H9 (cell line): ENCODE data around the gene NEGR1. TPM values are rescaled to one million over a fixed set of nuclear protein-coding genes. Genes with fewer than 3 reads are reported as not detected.

Source experiments
- DNase-seq: peaks from one replicate; pipeline ENCODE4 v3.0.0-alpha.2; 2017
- H2AFZ ChIP-seq: one replicate; pipeline ENCODE4 v1.6.1; 2013; ENCODE audit warnings: mild to moderate bottlenecking, low read length, control low read depth, moderate library complexity
- H2AK5ac ChIP-seq: 2 replicates; pipeline ENCODE4 v1.6.1; 2013; ENCODE audit warnings: low read length, control low read depth, mixed read lengths; ENCODE audit not compliant: insufficient read length
- H2BK120ac ChIP-seq: one replicate; pipeline ENCODE4 v1.6.1; 2013; ENCODE audit warnings: low read depth, mild to moderate bottlenecking, low read length, control low read depth, inconsistent platforms; ENCODE audit not compliant: poor library complexity, severe bottlenecking
- H2BK12ac ChIP-seq: 2 replicates; pipeline ENCODE4 v1.6.1; 2013; ENCODE audit warnings: low read length, control low read depth, mixed read lengths, low read depth; ENCODE audit not compliant: insufficient read length
- H2BK15ac ChIP-seq: 2 replicates; pipeline ENCODE4 v1.6.1; 2013; ENCODE audit warnings: low read depth, low read length, control low read depth
- H2BK20ac ChIP-seq: one replicate; pipeline ENCODE4 v1.6.1; 2013; ENCODE audit warnings: low read depth, mild to moderate bottlenecking, low read length, control low read depth, inconsistent platforms; ENCODE audit not compliant: poor library complexity, severe bottlenecking
- H2BK5ac ChIP-seq: 2 replicates; pipeline ENCODE4 v1.6.1; 2013; ENCODE audit warnings: low read length, control low read depth, mixed read lengths; ENCODE audit not compliant: insufficient read length
- H3K14ac ChIP-seq: 2 replicates; pipeline ENCODE4 v1.6.1; 2013; ENCODE audit warnings: low read length, control low read depth; ENCODE audit not compliant: insufficient read depth
- H3K18ac ChIP-seq: 2 replicates; pipeline ENCODE4 v1.6.1; 2013; ENCODE audit warnings: low read depth, mild to moderate bottlenecking, mixed read lengths, low read length, control low read depth; ENCODE audit not compliant: insufficient read length
- H3K23ac ChIP-seq: 2 replicates; pipeline ENCODE4 v1.6.1; 2013; ENCODE audit warnings: low read length, control low read depth, mixed read lengths, low read depth; ENCODE audit not compliant: insufficient read length
- H3K23me2 ChIP-seq: 2 replicates; pipeline ENCODE4 v1.6.1; 2013; ENCODE audit warnings: low read depth, mild to moderate bottlenecking, mixed read lengths, low read length, control low read depth; ENCODE audit not compliant: insufficient read length, poor library complexity, severe bottlenecking
- H3K27ac ChIP-seq: 2 replicates; pipeline ENCODE4 v1.5.1; 2013; ENCODE audit warnings: low read length, control low read depth, mixed read lengths, low read depth; ENCODE audit not compliant: insufficient read length
- H3K27me3 ChIP-seq: 2 replicates; pipeline ENCODE4 v1.6.1; 2013; ENCODE audit warnings: low read length, control low read depth, inconsistent platforms; ENCODE audit not compliant: insufficient read depth
- H3K4ac ChIP-seq: 2 replicates; pipeline ENCODE4 v1.6.1; 2013; ENCODE audit warnings: low read depth, mild to moderate bottlenecking, control low read depth, inconsistent platforms, low read length, moderate library complexity
- H3K4me1 ChIP-seq: 2 replicates; pipeline ENCODE4 v1.6.1; 2013; ENCODE audit warnings: low read length, control low read depth, inconsistent platforms; ENCODE audit not compliant: insufficient read depth
- H3K4me2 ChIP-seq: 2 replicates; pipeline ENCODE4 v1.6.1; 2013; ENCODE audit warnings: low read length, control low read depth, mixed read lengths; ENCODE audit not compliant: insufficient read length, insufficient read depth
- H3K56ac ChIP-seq: 2 replicates; pipeline ENCODE4 v1.6.1; 2013; ENCODE audit warnings: low read depth, mild to moderate bottlenecking, mixed read lengths, low read length, control low read depth; ENCODE audit not compliant: insufficient read length
- H3K79me1 ChIP-seq: 2 replicates; pipeline ENCODE4 v1.6.1; 2013; ENCODE audit warnings: low read depth, mild to moderate bottlenecking, moderate library complexity, low read length, control low read depth, inconsistent platforms; ENCODE audit not compliant: insufficient read depth, poor library complexity, severe bottlenecking
- H3K79me2 ChIP-seq: 2 replicates; pipeline ENCODE4 v1.6.1; 2013; ENCODE audit warnings: low read length, control low read depth, inconsistent platforms; ENCODE audit not compliant: insufficient read depth
- H3K9ac ChIP-seq: 2 replicates; pipeline ENCODE4 v1.6.1; 2013; ENCODE audit warnings: low read length, control low read depth, mixed read lengths; ENCODE audit not compliant: insufficient read length; ENCODE audit errors: extremely low read depth
- H3K9me3 ChIP-seq: one replicate; pipeline ENCODE4 v1.6.1; 2013; ENCODE audit warnings: low read depth, low read length, inconsistent platforms; ENCODE audit not compliant: control insufficient read depth
- H3T11ph ChIP-seq: one replicate; pipeline ENCODE4 v1.6.1; 2013; ENCODE audit warnings: mild to moderate bottlenecking, low read length, control low read depth, inconsistent platforms
- H4K20me1 ChIP-seq: one replicate; pipeline ENCODE4 v1.6.1; 2013; ENCODE audit not compliant: control insufficient read depth, insufficient read length, insufficient read depth
- H4K5ac ChIP-seq: 2 replicates; pipeline ENCODE4 v1.6.1; 2013; ENCODE audit warnings: low read depth, mild to moderate bottlenecking, mixed read lengths, low read length, control low read depth; ENCODE audit not compliant: insufficient read length
- H4K8ac ChIP-seq: replicated peaks from 2 replicates; pipeline ENCODE4 v1.6.1; 2013; ENCODE audit warnings: low read length, control low read depth, mixed read lengths, low read depth; ENCODE audit not compliant: insufficient read length
- H4K91ac ChIP-seq: 2 replicates; pipeline ENCODE4 v1.6.1; 2013; ENCODE audit warnings: low read depth, mild to moderate bottlenecking, moderate library complexity, mixed read lengths, low read length, control low read depth; ENCODE audit not compliant: insufficient read length
- H3K27ac Mint-ChIP-seq, 3 experiments: 2 replicates in 2 of 3; 3 replicates in 1 of 3; pipeline ENCODE4 v1.8.0; 2020 to 2021; ENCODE audit warnings: mixed read lengths in 3 of 3, mild to moderate bottlenecking in 1 of 3, moderate library complexity in 1 of 3
- H3K27me3 Mint-ChIP-seq: 2 replicates; pipeline ENCODE4 v1.8.0; 2021; ENCODE audit warnings: low read depth, mild to moderate bottlenecking, moderate library complexity, mixed read lengths
- H3K36me3 Mint-ChIP-seq, 3 experiments: 2 replicates in 2 of 3; 3 replicates in 1 of 3; pipeline ENCODE4 v1.8.0; 2020 to 2021; ENCODE audit warnings: low read depth in 3 of 3, mixed read lengths in 3 of 3; ENCODE audit not compliant: insufficient read depth in 1 of 3
- H3K4me1 Mint-ChIP-seq, 2 experiments: 2 replicates each; pipeline ENCODE4 v1.8.0; 2020; ENCODE audit warnings: mixed read lengths in 2 of 2
- H3K4me3 Mint-ChIP-seq, 2 experiments: 2 replicates in 1 of 2; 3 replicates in 1 of 2; pipeline ENCODE4 v1.8.0; 2020 to 2021; ENCODE audit warnings: mild to moderate bottlenecking in 2 of 2, mixed read lengths in 2 of 2, moderate library complexity in 1 of 2
- H3K9me3 Mint-ChIP-seq, 2 experiments: 2 replicates in 1 of 2; 3 replicates in 1 of 2; pipeline ENCODE4 v1.8.0; 2020; ENCODE audit warnings: mild to moderate bottlenecking in 2 of 2, mixed read lengths in 2 of 2, moderate library complexity in 1 of 2
- CTCF ChIP-seq: fragments of 200-600 bp; sonication (generic); conservative IDR thresholded peaks from 3 replicates; pipeline ENCODE4 v1.8.0; 2021; ENCODE audit warnings: antibody characterized with exemption, mild to moderate bottlenecking
- total RNA-seq: library from RNA; stranded (reverse); gene quantifications from 2 replicates; pipeline ENCODE4 v1.2.1, GENCODE V29; 2021

The NEGR1 gene
- total RNA-seq, 1 experiment from 2014 or later: 0.13 TPM

- Mint-ChIP-seq H3K36me3 (peaks cover 0 to 9% (median 2%) of the 10 kb centered on the region in 3 experiments; a peak in 1 of 7 replicates), H3K4me3 (no peak overlapping the region)
- H3K23ac ChIP-seq: no peak overlapping the region
Observed at GRCh38 chr1:71711456-71711855, 570.9 kb downstream of the NEGR1 start.

More at GRCh38 chr1:71711456-71711855, 570.9 kb downstream of the NEGR1 start:
- no peak overlapping the region for H3K4me2 ChIP-seq
- no peak overlapping the region for H2AFZ ChIP-seq
- H3K14ac ChIP-seq: no peak overlapping the region
- H4K20me1 ChIP-seq: no peaks in the 10 kb centered on the region
- no peak overlapping the region for H3K4ac ChIP-seq
- no peak overlapping the region for H2BK5ac ChIP-seq
- H4K91ac ChIP-seq: no peak overlapping the region
- H4K8ac ChIP-seq: no peak overlapping the region
- no peak overlapping the region for H3K9ac ChIP-seq
- no peak overlapping the region for H4K5ac ChIP-seq
- TF ChIP-seq CTCF: no peak
- H3K4me1 ChIP-seq: no peaks in the 10 kb centered on the region
- no peak overlapping the region for H3T11ph ChIP-seq
- H3K18ac ChIP-seq: no peak overlapping the region
- no peaks in the 10 kb centered on the region for H3K27me3 ChIP-seq
- no peak overlapping the region for H2BK15ac ChIP-seq
- no peaks in the 10 kb centered on the region for H3K23me2 ChIP-seq
- no peak overlapping the region for H3K27ac Mint-ChIP-seq
- no peak overlapping the region for H2AK5ac ChIP-seq
- no peak for DNase-seq
- H3K79me1 ChIP-seq: no peaks in the 10 kb centered on the region
- H3K9me3 Mint-ChIP-seq: peaks cover 6 to 8% of the 10 kb centered on the region in 2 experiments; a peak in 4 of 5 replicates
- no peaks in the 10 kb centered on the region for H3K27me3 Mint-ChIP-seq
- H3K79me2 ChIP-seq: no peaks in the 10 kb centered on the region
- no peak overlapping the region for H3K27ac ChIP-seq
- no peak overlapping the region for H2BK120ac ChIP-seq
- no peak overlapping the region for H2BK12ac ChIP-seq
- H3K4me1 Mint-ChIP-seq: no peaks in the 10 kb centered on the region
- no peak overlapping the region for H3K56ac ChIP-seq
- no peaks in the 10 kb centered on the region for H3K9me3 ChIP-seq
- no peak overlapping the region for H2BK20ac ChIP-seq
